ENCODE data around the gene COL27A1. TPM values are rescaled to one million over a fixed set of nuclear protein-coding genes. Genes with fewer than 3 reads are reported as not detected.

The COL27A1 gene
- total and polyA plus RNA-seq, 2 donors (not counting 3 experiments of a cell fraction or from before 2014, with no cell fraction given): 14.7 to 49.1 TPM

- Histone ChIP-seq H4K20me1 (replicated peaks; ENCODE audit: control insufficient read depth, extremely low read depth, insufficient read depth, low read length) (no peaks in the 10 kb centered on the region), H3K4me2 (ENCODE audit: insufficient read depth, low read length) (no peak overlapping the region), H3K36me3 (ENCODE audit: control insufficient read depth in 2 of 2, extremely low read depth in 1 of 2, insufficient read depth in 2 of 2, low read length in 2 of 2) (peaks cover 0 to 7% of the 10 kb centered on the region in 2 experiments), H3K27me3 (ENCODE audit: control insufficient read depth in 2 of 2, insufficient read depth in 2 of 2, low read length in 2 of 2) (peaks cover 0 to under 1% of the 10 kb centered on the region in 2 experiments), H3K27ac (ENCODE audit: insufficient read depth, low read depth, low read length) (no peak overlapping the region), H3K9ac (replicated peaks; ENCODE audit: extremely low read depth, insufficient read depth, low read length) (no peak overlapping the region), H2AFZ (ENCODE audit: low read depth, low read length) (no peak overlapping the region), H3K4me3 (replicated peaks in 1 of 3; ENCODE audit: insufficient read depth in 1 of 3, low read depth in 1 of 3, low read length in 3 of 3) (no peak overlapping the region), H3K9me3 (replicated peaks; ENCODE audit: control insufficient read depth, insufficient read depth, low read length) (no peaks in the 10 kb centered on the region), H3K4me1 (ENCODE audit: control insufficient read depth, extremely low read depth, insufficient read depth, low read length) (no peaks in the 10 kb centered on the region), H3K9me1 (replicated peaks; ENCODE audit: control insufficient read depth, extremely low read depth, insufficient read depth, low read length) (no peaks in the 10 kb centered on the region), H3K79me2 (ENCODE audit: control insufficient read depth, insufficient read depth, low read length) (no peaks in the 10 kb centered on the region)
- FAIRE-seq (no peak), DNase-seq (ENCODE audit: low read depth, low spot score) (no peak)
- ChIA-PET POLR2A (no interaction called here), CTCF (no interaction called here)
- TSS peak; percentile 56 for BruUV-seq (replicated peaks)
- no peak for TF ChIP-seq MAX (IDR thresholded peaks at IDR 0.05; ENCODE audit: insufficient read depth, insufficient read length)
- dilution Hi-C loops (cut with MboI; ENCODE audit: extremely low pct_ligation_motif_present, low sequenced_read_pairs): no loop called here
- intact Hi-C loops (cut with micrococcal nuclease): no loop called here
These were observed 156.5 kb downstream of the COL27A1 start for GRCh38 chr9:114311571-114312512.

- H4K20me1 ChIP-seq (replicated peaks; ENCODE audit: control insufficient read depth, extremely low read depth, insufficient read depth, low read length): no peaks in the 10 kb centered on the region
- BruUV-seq (replicated peaks): no TSS peak
- H3K4me2 ChIP-seq (ENCODE audit: insufficient read depth, low read length): no peak overlapping the region
- H3K9ac ChIP-seq (replicated peaks; ENCODE audit: extremely low read depth, insufficient read depth, low read length): no peak overlapping the region
- no peaks in the 10 kb centered on the region for H3K4me1 ChIP-seq (ENCODE audit: control insufficient read depth, extremely low read depth, insufficient read depth, low read length)
- H3K27me3 ChIP-seq (ENCODE audit: control insufficient read depth in 2 of 2, insufficient read depth in 2 of 2, low read length in 2 of 2): peaks cover 0 to 2% of the 10 kb centered on the region in 2 experiments
- ChIA-PET CTCF (interaction anchor here (1.2 kb wide), 1 partner anchor 204 kb away, joined by 3 read pairs; no protein-coding TSS in a partner anchor), POLR2A (no interaction called here)
- TF ChIP-seq POLR2AphosphoS5 (IDR thresholded peaks at IDR 0.05; ENCODE audit: insufficient read depth, low read depth, low read length) (no peak), FOS (IDR thresholded peaks at IDR 0.05; ENCODE audit: borderline replicate concordance, insufficient read depth, low read length) (no peak), CTCF (IDR thresholded peaks at IDR 0.05; ENCODE audit: extremely low read depth in 1 of 2, insufficient read depth in 1 of 2, low read depth in 1 of 2, low read length in 2 of 2) (no peak), GATA2 (IDR thresholded peaks at IDR 0.05; ENCODE audit: insufficient read depth, insufficient read length, low read depth, low read length) (no peak), POLR2A (IDR thresholded peaks at IDR 0.05; ENCODE audit: low read depth, low read length) (no peak), MAX (IDR thresholded peaks at IDR 0.05; ENCODE audit: insufficient read depth, insufficient read length) (no peak), EZH2 (IDR thresholded peaks at IDR 0.05; ENCODE audit: borderline replicate concordance, low read depth, low read length, severe bottlenecking) (no peak), JUN (IDR thresholded peaks at IDR 0.05; ENCODE audit: borderline replicate concordance, insufficient read depth, insufficient read length, low read depth) (no peak), MYC (IDR thresholded peaks at IDR 0.05; ENCODE audit: low read depth, low read length) (no peak)
- dilution Hi-C loops (cut with MboI; ENCODE audit: extremely low pct_ligation_motif_present, low sequenced_read_pairs): no loop called here
- H3K9me3 ChIP-seq (replicated peaks; ENCODE audit: control insufficient read depth, insufficient read depth, low read length): no peaks in the 10 kb centered on the region
- FAIRE-seq: no peak
- H3K79me2 ChIP-seq (ENCODE audit: control insufficient read depth, insufficient read depth, low read length): no peaks in the 10 kb centered on the region
- H3K27ac ChIP-seq (ENCODE audit: insufficient read depth, low read depth, low read length): no peak overlapping the region
- no peak overlapping the region for H3K4me3 ChIP-seq (replicated peaks in 1 of 3; ENCODE audit: insufficient read depth in 1 of 3, low read depth in 1 of 3, low read length in 3 of 3)
- no peak overlapping the region for H2AFZ ChIP-seq (ENCODE audit: low read depth, low read length)
- intact Hi-C loops (cut with micrococcal nuclease): no loop called here
- DNase-seq (ENCODE audit: low read depth, low spot score): no peak
- peaks cover 0 to 5% of the 10 kb centered on the region in 2 experiments for H3K36me3 ChIP-seq (ENCODE audit: control insufficient read depth in 2 of 2, extremely low read depth in 1 of 2, insufficient read depth in 2 of 2, low read length in 2 of 2)
- H3K9me1 ChIP-seq (replicated peaks; ENCODE audit: control insufficient read depth, extremely low read depth, insufficient read depth, low read length): no peaks in the 10 kb centered on the region
These were observed 157.2 kb downstream of the COL27A1 start for GRCh38 chr9:114312513-114312875.

All from endothelial cell of umbilical vein (primary cell).